OCI-LY7 (cell line): ENCODE measurements around the gene EYA3. TPM values are rescaled to one million over a fixed set of nuclear protein-coding genes. Genes with fewer than 3 reads are reported as not detected.

Experiments
- BruUV-seq: library from RNA; stranded (reverse); fragments of 400-500 nt; replicated peaks from 2 replicates; lab custom pipeline; 2021; lab: Mats Ljungman, UMichigan
- CTCF ChIA-PET: fragments of 300-600 bp; sonication (Branson Sonifier 250); formaldehyde crosslinking; loops from one replicate; lab custom pipeline; 2022; ENCODE audit warnings: antibody characterized with exemption; ENCODE audit not compliant: unreplicated experiment; lab: Charles Lee
- POLR2A ChIA-PET: fragments of 300-600 bp; sonication (Branson Sonifier 250); formaldehyde crosslinking; loops from one replicate; lab custom pipeline; 2022; ENCODE audit warnings: antibody characterized with exemption; lab: Charles Lee
- DNase-seq: peaks from one replicate; pipeline ENCODE4 v3.0.0-alpha.2; 2015; ENCODE audit warnings: low spot score
- H2AFZ ChIP-seq: fragments of 200-600 bp; sonication (generic), shearing (Covaris generic); 2 replicates; pipeline ENCODE4 v1.6.1; 2014; ENCODE audit warnings: mild to moderate bottlenecking, antibody characterized with exemption, low read length, moderate library complexity
- H3K27ac ChIP-seq: fragments of 200-600 bp; sonication (generic); 2 replicates; pipeline ENCODE4 v1.5.1; 2014; ENCODE audit warnings: mixed run types, low read depth, mild to moderate bottlenecking, moderate library complexity, low read length, inconsistent platforms; ENCODE audit not compliant: poor library complexity, severe bottlenecking
- H3K36me3 ChIP-seq: fragments of 200-600 bp; sonication (generic); 2 replicates; pipeline ENCODE4 v1.6.1; 2014; ENCODE audit warnings: mild to moderate bottlenecking, antibody characterized with exemption, low read length, moderate library complexity, mixed read lengths; ENCODE audit not compliant: insufficient read depth
- H3K4me1 ChIP-seq: fragments of 200-600 bp; sonication (generic); 2 replicates; pipeline ENCODE4 v1.5.1; 2014; ENCODE audit warnings: mild to moderate bottlenecking, low read length; ENCODE audit not compliant: insufficient read depth, poor library complexity, severe bottlenecking
- H3K4me2 ChIP-seq: fragments of 200-600 bp; sonication (generic); 2 replicates; pipeline ENCODE4 v1.6.1; 2014; ENCODE audit warnings: mild to moderate bottlenecking, low read length
- H3K4me3 ChIP-seq: fragments of 200-600 bp; sonication (generic); 2 replicates; pipeline ENCODE4 v1.5.1; 2014; ENCODE audit warnings: mild to moderate bottlenecking, low read depth, low read length; ENCODE audit not compliant: poor library complexity, severe bottlenecking
- H3K79me2 ChIP-seq: fragments of 200-600 bp; sonication (generic); 2 replicates; pipeline ENCODE4 v1.6.1; 2016; ENCODE audit warnings: low read depth, mild to moderate bottlenecking, low read length, moderate library complexity, mixed read lengths; ENCODE audit not compliant: insufficient read depth
- H3K9me2 ChIP-seq: fragments of 200-600 bp; sonication (generic); 2 replicates; pipeline ENCODE4 v1.6.1; 2016; ENCODE audit warnings: mild to moderate bottlenecking, low read length, mixed read lengths; ENCODE audit not compliant: insufficient read depth
- H3K9me3 ChIP-seq: fragments of 200-600 bp; sonication (generic); 2 replicates; pipeline ENCODE4 v1.6.1; 2014; ENCODE audit warnings: mild to moderate bottlenecking, mixed run types, low read length, mixed read lengths
- H4K20me1 ChIP-seq: fragments of 200-600 bp; sonication (generic); 2 replicates; pipeline ENCODE4 v1.6.1; 2014; ENCODE audit warnings: mild to moderate bottlenecking, antibody characterized with exemption, low read length, moderate library complexity, mixed read lengths; ENCODE audit not compliant: insufficient read depth
- CTCF ChIP-seq: fragments of 200-600 bp; sonication (generic); conservative IDR thresholded peaks from 2 replicates; pipeline ENCODE4 v1.5.1; 2014; ENCODE audit warnings: mild to moderate bottlenecking, antibody characterized with exemption, low read length, moderate library complexity, mixed read lengths
- EZH2phosphoT487 ChIP-seq: fragments of 200-600 bp; sonication (generic); IDR thresholded peaks from 2 replicates; pipeline ENCODE4 v1.6.1; 2018; ENCODE audit warnings: low read depth, borderline replicate concordance, mild to moderate bottlenecking, mixed run types, antibody characterized with exemption, low read length, moderate library complexity, mixed read lengths
- intact Hi-C: fragments of 100-400 bp; cut with micrococcal nuclease; formaldehyde crosslinking; loops from one replicate; pipeline ENCODE4 v1.10.0; 2022; ENCODE audit not compliant: unreplicated experiment
- total RNA-seq, 2 experiments: library from RNA; depleted of rRNA in 1 of 2; stranded (reverse); fragments of >200 nt in 1 of 2; shearing (Covaris generic) in 1 of 2; gene quantifications; 2 replicates each; pipeline ENCODE4 v1.2.3, GENCODE V29; 2014 to 2022

Gene EYA3
- total RNA-seq, 2 experiments from 2014 or later: 29.0 to 114 TPM

- Histone ChIP-seq H3K27ac (no peak overlapping the region), H3K4me2 (no peak overlapping the region), H3K4me3 (no peak overlapping the region), H3K36me3 (no peaks in the 10 kb centered on the region), H2AFZ (no peak overlapping the region; the same call in 1 of the 2 replicates), H4K20me1 (no peaks in the 10 kb centered on the region), H3K9me3 (no peaks in the 10 kb centered on the region), H3K9me2 (no peaks in the 10 kb centered on the region), H3K79me2 (no peaks in the 10 kb centered on the region), H3K4me1 (peaks cover 17% of the 10 kb centered on the region)
- CTCF ChIA-PET: interaction anchor here (0.5 kb wide), 1 partner anchor 95 kb away, joined by 3 read pairs; no protein-coding TSS in a partner anchor
- TF ChIP-seq CTCF (peak; percentile 10; the same call in 1 of the 2 replicates), EZH2phosphoT487 (no peak)
- BruUV-seq: no TSS peak
- POLR2A ChIA-PET: no interaction called here
- no peak for DNase-seq
- intact Hi-C loops: no loop called here
Observed at GRCh38 chr1:28113242-28113572, 24.8 kb upstream of the EYA3 start.

- intact Hi-C loops: no loop called here
- no TSS peak for BruUV-seq
- CTCF ChIA-PET: interaction anchor here (0.5 to 0.6 kb wide), 2 partner anchors 54 to 96 kb away, joined by 3 read pairs; no protein-coding TSS in a partner anchor
Observed at GRCh38 chr1:28112388-28113241, 24.2 kb upstream of the EYA3 start.

More at GRCh38 chr1:28112388-28113241, 24.2 kb upstream of the EYA3 start:
- Histone ChIP-seq H3K36me3 (no peaks in the 10 kb centered on the region), H3K27ac (no peak overlapping the region), H3K4me3 (no peak overlapping the region), H3K4me2 (no peak overlapping the region), H3K9me2 (no peaks in the 10 kb centered on the region), H2AFZ (no peak overlapping the region; the same call in 1 of the 2 replicates), H4K20me1 (no peaks in the 10 kb centered on the region), H3K79me2 (no peaks in the 10 kb centered on the region), H3K9me3 (no peaks in the 10 kb centered on the region), H3K4me1 (peaks cover 17% of the 10 kb centered on the region)
- POLR2A ChIA-PET: interaction anchor here (0.7 to 1.4 kb wide), 2 partner anchors 10 to 23 kb away, joined by 3 to 5 read pairs; no protein-coding TSS in a partner anchor
- peak; percentile 38 for DNase-seq
- TF ChIP-seq CTCF (peak; percentile 73; the same call in 1 of the 2 replicates), EZH2phosphoT487 (no peak)
